Mucosa of rectum (tissue), 2 donors: Measurements from ENCODE around the gene CLASP1.
"Not testable (repeated sequence)": the region's sequence is repeated elsewhere in the genome, so short reads cannot be mapped to it uniquely, and the experiment has no call there.

Source experiments
- H3K27ac ChIP-seq, 2 donors: one replicate each; pipeline ENCODE4 v1.7.0; 2013; ENCODE audit warnings: inconsistent platforms in 2 of 2, low read depth in 2 of 2, low read length in 2 of 2
- H3K27me3 ChIP-seq, 2 donors: one replicate each; pipeline ENCODE4 v1.7.0; 2013; ENCODE audit warnings: low read length in 2 of 2; ENCODE audit not compliant: control insufficient read depth in 2 of 2, insufficient read depth in 2 of 2
- H3K36me3 ChIP-seq, 2 donors: one replicate each; pipeline ENCODE4 v1.7.0; 2013; ENCODE audit warnings: low read length in 2 of 2; ENCODE audit not compliant: control insufficient read depth in 2 of 2, insufficient read depth in 2 of 2
- H3K4me1 ChIP-seq, 2 donors: one replicate each; pipeline ENCODE4 v1.7.0; 2013; ENCODE audit warnings: low read length in 2 of 2, mild to moderate bottlenecking in 1 of 2; ENCODE audit not compliant: control insufficient read depth in 2 of 2, insufficient read depth in 2 of 2
- H3K4me3 ChIP-seq, 2 donors: one replicate each; pipeline ENCODE4 v1.7.0; 2013; ENCODE audit warnings: low read length in 2 of 2
- H3K9ac ChIP-seq, 2 donors: one replicate each; pipeline ENCODE4 v1.7.0; 2013; ENCODE audit warnings: low read length in 2 of 2, low read depth in 1 of 2, mild to moderate bottlenecking in 1 of 2
- H3K9me3 ChIP-seq, 2 donors: one replicate each; pipeline ENCODE4 v1.7.0; 2013; ENCODE audit warnings: low read length in 2 of 2; ENCODE audit not compliant: control insufficient read depth in 2 of 2
- donor health status: healthy.
- donor health status: Normal muscosa, but diverticular disease.

The CLASP1 gene

DNA sequence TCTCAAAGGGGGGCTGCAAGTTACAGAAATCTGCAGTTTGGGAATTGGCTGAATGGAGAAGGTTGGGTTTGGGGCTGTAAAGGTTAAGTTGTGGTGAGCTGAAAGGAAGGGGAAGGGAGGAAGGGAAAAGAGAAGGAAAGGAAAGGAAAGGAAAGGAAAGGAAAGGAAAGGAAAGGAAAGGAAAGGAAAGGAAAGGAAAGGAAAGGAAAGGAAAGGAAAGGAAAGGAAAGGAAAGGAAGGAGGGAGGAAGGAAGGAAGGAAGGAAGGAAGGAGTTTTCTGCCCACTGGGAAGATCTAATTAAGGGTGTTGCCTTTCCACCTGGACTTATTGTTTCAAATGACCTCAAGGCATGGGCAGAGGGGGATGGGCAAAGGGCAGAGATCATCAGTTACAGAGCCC is 348.1 kb downstream of the CLASP1 start:
- not testable (repeated sequence) for H3K27ac ChIP-seq, H3K27me3 ChIP-seq, H3K4me3 ChIP-seq, H3K9me3 ChIP-seq, H3K36me3 ChIP-seq, H3K4me1 ChIP-seq, H3K9ac ChIP-seq

DNA sequence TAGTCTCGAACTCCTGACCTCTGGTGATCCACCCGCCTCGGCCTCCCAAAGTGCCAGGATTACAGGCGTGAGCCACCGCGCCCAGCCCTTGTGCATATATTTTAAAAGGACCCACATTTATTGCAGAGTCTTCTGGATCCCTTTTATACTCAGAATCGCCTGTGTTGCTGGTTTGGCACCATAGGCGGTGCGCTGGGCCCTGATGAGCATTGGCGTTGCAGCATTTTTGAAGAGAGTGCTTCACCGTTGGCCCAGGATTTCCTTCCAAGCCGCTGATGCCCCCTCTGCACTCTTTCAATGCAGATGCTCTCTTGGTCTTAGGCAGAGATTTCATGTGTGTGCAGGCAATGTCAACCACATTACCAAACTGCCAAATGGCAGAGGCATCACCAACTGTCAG is 350.8 kb downstream of the CLASP1 start:
- no peaks in the 10 kb centered on the region for H3K27me3 ChIP-seq
- no peak overlapping the region for H3K4me3 ChIP-seq
- H3K27ac ChIP-seq, result no peak overlapping the region
- H3K9me3 ChIP-seq, result no peaks in the 10 kb centered on the region
- no peak overlapping the region for H3K9ac ChIP-seq
- H3K4me1 ChIP-seq, result peaks cover 5 to 10% of the 10 kb centered on the region in 2 donors
- H3K36me3 ChIP-seq, result no peaks in the 10 kb centered on the region

DNA sequence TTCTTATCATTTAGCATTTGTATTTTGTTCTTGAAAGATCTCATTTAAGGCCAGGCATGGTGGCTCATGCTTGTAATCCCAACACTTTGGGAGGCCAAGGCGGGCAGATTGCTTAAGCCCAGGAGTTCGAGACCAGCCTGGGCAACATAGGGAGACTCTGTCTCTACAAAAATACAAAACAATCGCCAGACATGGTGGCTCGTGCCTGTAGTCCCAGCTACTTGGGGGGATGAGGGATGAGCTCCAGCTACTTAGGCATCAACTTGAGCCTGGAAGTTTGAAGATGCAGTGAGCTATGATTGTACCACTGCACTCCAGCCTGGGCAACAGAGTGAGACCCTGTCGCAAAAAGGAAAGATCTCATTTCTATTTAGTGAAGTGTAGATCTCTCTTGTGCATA is 351.4 kb downstream of the CLASP1 start:
- H3K27me3 ChIP-seq, H3K9me3 ChIP-seq, H3K36me3 ChIP-seq, H3K27ac ChIP-seq, H3K9ac ChIP-seq, H3K4me3 ChIP-seq: not testable (repeated sequence)
- peaks cover 11 to 16% of the 10 kb centered on the region in 2 donors for H3K4me1 ChIP-seq

DNA sequence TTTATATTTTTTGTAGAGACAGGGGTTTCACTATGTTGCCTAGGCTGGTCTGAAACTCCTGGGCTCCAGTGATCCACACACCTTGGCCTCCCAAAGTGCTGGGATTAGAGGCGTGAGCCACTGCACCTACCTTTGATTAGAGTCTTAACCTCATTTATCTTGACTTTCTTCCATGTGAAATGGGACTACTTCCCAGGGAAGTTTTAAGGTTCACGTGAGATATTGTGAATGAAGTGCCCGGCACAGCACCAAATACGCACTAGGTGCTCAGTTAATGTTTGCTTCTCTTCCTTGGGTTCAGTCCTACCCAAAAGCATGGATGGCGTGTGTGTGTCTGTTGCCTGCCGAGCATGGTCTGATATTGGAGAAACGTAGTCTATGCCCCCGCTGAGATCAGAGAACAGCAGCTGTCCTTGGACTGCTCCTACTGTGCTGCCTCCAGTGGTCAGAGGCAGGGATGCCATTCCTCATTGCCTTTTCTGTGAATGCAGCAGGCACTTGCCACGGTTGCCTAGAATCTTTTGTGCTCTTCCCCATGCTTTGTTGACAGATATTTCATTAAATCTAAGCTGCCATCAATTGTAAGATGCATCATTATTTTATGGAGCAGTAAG is 351.9 kb downstream of the CLASP1 start:
- H3K4me1 ChIP-seq, result peaks cover 11 to 20% of the 10 kb centered on the region in 2 donors
- no peak overlapping the region for H3K4me3 ChIP-seq
- H3K9ac ChIP-seq, result no peak overlapping the region
- no peaks in the 10 kb centered on the region for H3K9me3 ChIP-seq
- no peak overlapping the region for H3K27ac ChIP-seq
- no peaks in the 10 kb centered on the region for H3K27me3 ChIP-seq
- no peaks in the 10 kb centered on the region for H3K36me3 ChIP-seq

DNA sequence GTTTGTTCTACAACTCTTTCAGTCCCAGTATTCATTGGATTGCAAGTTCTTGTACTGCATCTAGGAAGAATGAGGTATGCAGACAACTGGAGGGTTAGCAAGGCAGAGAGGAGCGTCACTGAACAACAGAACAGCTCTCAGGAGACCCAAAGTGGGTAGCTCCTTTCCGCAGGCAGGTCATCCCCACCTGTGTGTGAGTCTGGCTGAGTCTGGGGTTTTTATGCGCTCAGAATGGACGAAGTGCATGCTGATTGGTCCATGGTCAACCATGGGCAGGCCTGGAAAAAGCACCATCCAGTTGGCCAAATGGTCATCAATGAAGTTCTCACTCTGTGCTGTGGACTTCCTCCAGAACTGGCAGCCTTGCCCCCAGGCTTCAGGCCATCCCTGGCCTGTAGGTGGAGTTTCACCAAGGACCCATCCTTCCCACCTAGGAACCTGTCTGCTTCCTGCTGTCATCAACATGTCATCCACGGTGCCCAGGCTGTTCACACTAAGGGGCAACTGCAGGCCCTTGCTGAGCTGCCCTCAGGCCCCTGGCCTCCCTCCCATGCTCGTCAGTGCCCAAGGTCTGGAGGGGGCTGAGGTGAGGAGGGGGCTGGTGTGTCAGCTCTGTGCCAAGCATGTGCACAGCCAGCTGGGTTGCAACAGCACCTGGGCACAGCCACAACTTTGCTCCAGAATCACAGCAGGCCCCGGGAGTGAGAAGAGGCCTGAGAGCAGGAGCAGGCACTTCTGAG is 353.2 kb downstream of the CLASP1 start:
- Histone ChIP-seq H3K4me1 (peaks cover 11 to 21% of the 10 kb centered on the region in 2 donors), H3K9me3 (no peaks in the 10 kb centered on the region), H3K27ac (no peak overlapping the region)

DNA sequence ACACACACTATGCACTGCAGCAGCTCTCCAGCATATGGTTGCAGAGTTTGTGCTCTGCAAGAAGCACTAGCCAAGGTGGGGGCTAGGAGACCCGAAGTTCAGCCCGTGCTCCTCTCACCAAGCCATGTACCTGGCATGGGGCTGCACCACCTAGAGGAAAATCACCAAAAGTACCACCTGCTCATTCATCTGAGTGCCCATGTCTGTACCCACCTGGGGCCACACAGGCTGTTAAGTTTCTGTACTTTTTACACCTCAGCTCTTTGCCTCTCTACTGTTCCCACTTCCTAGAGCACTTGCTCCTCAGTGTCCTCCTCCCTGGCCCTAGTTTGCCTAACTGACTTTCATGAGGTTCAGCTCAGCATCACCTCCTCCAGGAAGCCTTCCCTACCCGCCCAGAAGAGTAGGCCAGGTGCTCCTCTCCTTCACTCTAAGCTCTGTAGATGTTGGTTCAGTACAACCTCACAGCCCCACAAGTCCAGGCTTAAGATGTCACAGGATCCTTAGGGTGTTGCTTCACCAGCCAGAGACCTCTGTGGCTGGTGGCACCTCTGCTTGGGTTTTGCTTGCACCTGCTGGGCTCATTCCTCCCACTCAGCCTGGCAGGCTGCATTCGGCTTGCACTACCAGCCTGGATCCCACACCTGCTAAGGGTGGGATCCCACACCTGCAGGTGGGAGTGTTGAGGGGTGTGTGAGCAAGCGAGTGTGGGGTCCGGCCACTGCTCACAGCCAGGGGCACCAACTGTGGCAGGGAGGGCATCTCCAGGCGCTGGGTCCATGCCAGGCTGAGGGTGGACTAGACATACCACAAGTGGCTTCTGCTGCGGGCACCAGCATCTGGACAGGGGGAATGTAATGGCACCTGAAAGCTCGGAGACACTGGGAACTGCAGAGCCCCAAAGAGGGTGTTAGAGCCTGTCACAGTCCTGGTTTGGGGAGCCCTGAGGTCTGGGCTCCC is 354.1 kb downstream of the CLASP1 start:
- Histone ChIP-seq H3K27ac (no peak overlapping the region), H3K4me1 (peaks cover 11 to 21% of the 10 kb centered on the region in 2 donors), H3K9me3 (no peaks in the 10 kb centered on the region), H3K9ac (no peak overlapping the region), H3K36me3 (no peaks in the 10 kb centered on the region), H3K4me3 (no peak overlapping the region), H3K27me3 (no peaks in the 10 kb centered on the region)

More for the DNA sequence above, 353.2 kb downstream of the CLASP1 start:
- Histone ChIP-seq H3K27me3 (no peaks in the 10 kb centered on the region), H3K36me3 (no peaks in the 10 kb centered on the region), H3K4me3 (no peak overlapping the region), H3K9ac (no peak overlapping the region)

DNA sequence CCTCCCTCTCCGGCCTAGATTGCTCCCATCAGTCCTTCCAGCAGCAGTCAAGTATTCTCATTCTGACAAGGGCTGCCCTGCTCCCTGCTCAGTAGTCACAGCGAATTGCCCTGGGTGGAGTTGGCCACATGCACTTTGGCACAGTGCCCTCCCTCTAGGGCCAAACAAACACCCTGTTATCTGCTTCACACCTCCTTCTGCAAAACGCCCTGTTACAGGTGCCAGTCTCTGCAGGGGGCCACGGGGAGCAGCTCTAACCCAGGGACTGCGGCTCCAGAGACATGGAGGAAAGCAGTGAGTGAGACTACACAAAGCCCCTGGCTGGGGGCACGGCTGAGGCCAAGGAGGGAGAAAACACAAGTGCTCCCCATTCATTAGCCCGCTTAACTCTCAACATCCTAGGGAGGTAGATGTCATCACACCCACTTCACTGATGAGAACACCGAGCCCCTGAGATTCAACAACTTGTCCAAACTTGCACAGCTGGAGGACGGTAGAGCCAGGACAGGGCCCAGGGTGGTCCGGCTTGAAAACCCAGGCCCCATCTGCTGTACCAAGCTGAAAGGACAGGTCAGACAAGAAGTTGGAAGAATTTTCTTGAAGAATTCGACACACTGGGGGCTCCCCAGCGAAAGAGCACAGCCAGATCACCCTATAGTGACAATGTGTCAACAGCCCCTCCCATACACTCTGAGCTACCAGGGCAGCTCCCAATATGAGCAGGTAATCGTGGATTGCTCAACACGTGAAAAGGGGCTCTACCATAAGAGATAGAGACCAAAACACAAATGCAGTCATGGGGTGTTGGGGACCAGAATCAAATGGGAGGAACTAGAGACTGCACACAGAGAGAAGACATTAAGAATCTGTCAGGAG is 355.6 kb downstream of the CLASP1 start:
- Histone ChIP-seq H3K4me3 (peak overlapping the region in 1 of 2 donors; percentile 42), H3K9ac (peak overlapping the region; percentile 54), H3K27ac (peak overlapping the region; percentile 79 to 81), H3K9me3 (no peaks in the 10 kb centered on the region), H3K4me1 (peaks cover 11 to 21% of the 10 kb centered on the region in 2 donors), H3K36me3 (no peaks in the 10 kb centered on the region), H3K27me3 (no peaks in the 10 kb centered on the region)

DNA sequence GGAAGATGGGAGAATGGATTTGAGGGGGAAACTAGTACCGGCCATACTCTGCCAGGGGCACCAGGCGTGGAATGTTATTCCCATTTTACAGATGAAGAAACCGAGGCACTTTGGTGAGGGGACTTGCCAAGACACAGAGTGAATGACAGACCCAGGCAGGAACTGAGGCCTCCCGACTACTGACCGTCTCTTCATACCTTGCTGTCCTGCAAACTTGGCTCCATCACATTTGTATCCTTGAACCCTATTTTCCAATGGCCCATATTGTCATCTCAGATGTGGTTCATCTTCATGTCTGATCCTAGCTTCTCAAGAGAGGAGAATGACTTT is 358.0 kb downstream of the CLASP1 start:
- Histone ChIP-seq H3K4me1 (peaks cover 11 to 18% of the 10 kb centered on the region in 2 donors), H3K9ac (no peak overlapping the region), H3K27ac (no peak overlapping the region), H3K36me3 (no peaks in the 10 kb centered on the region), H3K27me3 (no peaks in the 10 kb centered on the region), H3K4me3 (no peak overlapping the region), H3K9me3 (no peaks in the 10 kb centered on the region)

DNA sequence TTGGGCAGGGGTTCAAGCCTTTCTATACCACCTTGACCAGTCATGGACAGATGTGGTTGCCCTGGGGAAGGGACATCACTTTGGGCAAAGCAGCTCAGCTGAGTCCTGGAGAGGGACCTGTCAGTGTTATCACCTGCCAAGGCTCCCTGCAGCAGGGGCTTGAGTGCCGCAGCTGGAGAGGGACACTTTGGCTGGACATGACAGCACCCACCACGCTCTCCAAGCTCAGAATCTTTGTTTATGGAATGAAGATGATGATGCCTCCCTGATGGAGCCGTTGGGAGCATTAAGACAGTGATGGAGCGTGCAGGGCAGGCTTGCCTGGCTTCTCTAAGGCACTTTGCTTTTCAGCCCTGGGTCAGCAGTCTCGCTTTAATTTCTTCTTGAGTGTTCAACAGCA is 360.0 kb downstream of the CLASP1 start:
- Histone ChIP-seq H3K4me3 (no peak overlapping the region), H3K27me3 (no peaks in the 10 kb centered on the region), H3K27ac (no peak overlapping the region), H3K9ac (no peak overlapping the region), H3K36me3 (no peaks in the 10 kb centered on the region), H3K9me3 (no peaks in the 10 kb centered on the region), H3K4me1 (peaks cover 11 to 18% of the 10 kb centered on the region in 2 donors)
